Measurements from ENCODE around the gene ZFYVE9.

DNA sequence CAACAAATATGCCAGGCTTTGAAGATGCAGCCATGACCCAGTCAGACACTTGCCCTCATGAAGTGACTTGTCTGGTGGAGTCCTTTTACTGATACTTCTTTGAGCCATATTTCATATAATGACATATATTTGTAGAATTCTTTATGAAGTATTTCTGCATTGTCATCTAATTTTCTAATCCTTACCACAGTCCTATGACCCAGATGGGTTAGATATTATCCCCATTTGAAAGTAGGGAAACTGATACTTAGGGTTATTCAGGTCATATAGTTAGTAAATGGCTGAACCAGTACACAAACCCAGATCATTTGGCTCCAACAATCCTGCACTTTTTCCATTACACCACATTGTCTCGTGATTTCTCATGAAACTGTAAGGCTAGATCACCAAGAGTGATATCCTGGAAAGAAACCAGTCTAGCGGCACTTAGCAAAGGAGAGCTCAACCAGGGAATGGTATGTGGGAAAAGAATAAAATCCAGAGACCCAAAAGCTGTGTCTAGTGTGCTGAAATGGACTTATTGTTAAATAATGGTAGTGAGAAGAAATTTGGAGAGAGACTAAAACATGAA lies 49.6 kb downstream of the ZFYVE9 start:
- TF ChIP-seq EZH2 (IDR thresholded peaks at IDR 0.05; ENCODE audit: low read depth, unreplicated experiment), result no peak
- TF ChIP-seq, protein P1, sequence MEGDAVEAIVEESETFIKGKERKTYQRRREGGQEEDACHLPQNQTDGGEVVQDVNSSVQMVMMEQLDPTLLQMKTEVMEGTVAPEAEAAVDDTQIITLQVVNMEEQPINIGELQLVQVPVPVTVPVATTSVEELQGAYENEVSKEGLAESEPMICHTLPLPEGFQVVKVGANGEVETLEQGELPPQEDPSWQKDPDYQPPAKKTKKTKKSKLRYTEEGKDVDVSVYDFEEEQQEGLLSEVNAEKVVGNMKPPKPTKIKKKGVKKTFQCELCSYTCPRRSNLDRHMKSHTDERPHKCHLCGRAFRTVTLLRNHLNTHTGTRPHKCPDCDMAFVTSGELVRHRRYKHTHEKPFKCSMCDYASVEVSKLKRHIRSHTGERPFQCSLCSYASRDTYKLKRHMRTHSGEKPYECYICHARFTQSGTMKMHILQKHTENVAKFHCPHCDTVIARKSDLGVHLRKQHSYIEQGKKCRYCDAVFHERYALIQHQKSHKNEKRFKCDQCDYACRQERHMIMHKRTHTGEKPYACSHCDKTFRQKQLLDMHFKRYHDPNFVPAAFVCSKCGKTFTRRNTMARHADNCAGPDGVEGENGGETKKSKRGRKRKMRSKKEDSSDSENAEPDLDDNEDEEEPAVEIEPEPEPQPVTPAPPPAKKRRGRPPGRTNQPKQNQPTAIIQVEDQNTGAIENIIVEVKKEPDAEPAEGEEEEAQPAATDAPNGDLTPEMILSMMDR (conservative IDR thresholded peaks at IDR 0.05; ENCODE audit: low read depth in 2 of 2), result no peak
- no peak for TF ChIP-seq POLR2AphosphoS5 (IDR thresholded peaks at IDR 0.05; ENCODE audit: low read depth)
- TF ChIP-seq STAT1 (IDR thresholded peaks at IDR 0.05; ENCODE audit: unreplicated experiment), result no peak
- TF ChIP-seq ZNF114 (CRISPR knock-in tag; IDR thresholded peaks at IDR 0.05), result no peak
- TF ChIP-seq EZH2phosphoT487 (IDR thresholded peaks at IDR 0.05; ENCODE audit: unreplicated experiment), result no peak
- TF ChIP-seq CREB1 (CRISPR knock-in tag; IDR thresholded peaks at IDR 0.05; ENCODE audit: low read depth), result no peak
- no peak for TF ChIP-seq ETS1 (IDR thresholded peaks at IDR 0.05)
- no peak for TF ChIP-seq ZNF331 (CRISPR knock-in tag; IDR thresholded peaks at IDR 0.05; ENCODE audit: low read depth)

Measured in GM23338 (cell line).